Pulmonary artery endothelial cell (primary cell): Measurements from ENCODE around the gene VMP1. TPM values are rescaled to one million over a fixed set of nuclear protein-coding genes. Genes with fewer than 3 reads are reported as not detected.
"Not testable (repeated sequence)": the region's sequence is repeated elsewhere in the genome, so short reads cannot be mapped to it uniquely, and the experiment has no call there.

Source experiments
- DNase-seq: peaks from one replicate; pipeline ENCODE4 v3.0.0-alpha.2; 2011; ENCODE audit warnings: low read depth, low spot score
- total RNA-seq: library from RNA; depleted of rRNA; stranded (reverse); fragments of >200 nt; gene quantifications from 2 replicates; pipeline ENCODE4 v1.2.3, GENCODE V29; 2014

Gene VMP1
- total RNA-seq, 1 donor from 2014 or later, result 132 TPM

GRCh38 chr17:59806322-59806721 is 98.9 kb downstream of the VMP1 start:
- DNase-seq, result not testable (repeated sequence)

DNA sequence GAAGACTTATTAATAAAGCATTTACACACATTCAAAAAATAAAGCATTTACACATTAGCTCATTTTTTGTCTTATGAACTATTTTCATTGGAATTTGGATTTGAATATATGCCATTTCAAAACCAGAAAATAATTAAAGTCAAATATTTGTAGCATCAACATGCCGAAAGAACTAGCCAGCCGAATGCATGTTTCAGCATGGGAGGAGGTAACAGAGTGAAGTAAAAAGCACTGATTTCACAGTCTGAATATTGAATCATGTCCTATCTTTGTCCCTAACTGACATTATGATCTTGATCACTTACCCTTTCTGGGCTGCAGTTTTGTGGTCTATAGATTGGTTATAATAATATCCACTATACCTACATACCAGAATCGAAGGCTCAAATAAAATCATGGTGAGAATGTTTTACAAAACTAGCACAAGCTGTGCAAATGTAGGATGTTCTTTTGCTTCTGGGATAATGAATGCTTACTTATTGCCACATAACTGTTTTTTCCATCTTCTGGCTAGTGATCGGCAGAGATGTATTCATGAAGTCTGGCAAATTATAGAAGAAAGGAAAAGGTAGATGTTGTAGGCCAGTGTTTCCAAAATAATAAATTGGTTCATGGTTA is 100.5 kb downstream of the VMP1 start:
- DNase-seq, result no peak

GRCh38 chr17:59810894-59811153 is 103.4 kb downstream of the VMP1 start:
- no peak for DNase-seq

- no peak for DNase-seq
Observed at GRCh38 chr17:59811209-59811608, 103.8 kb downstream of the VMP1 start.

- no peak for DNase-seq
Observed at GRCh38 chr17:59812139-59812538, 104.7 kb downstream of the VMP1 start.

GRCh38 chr17:59814276-59814675 is 106.8 kb downstream of the VMP1 start:
- DNase-seq, result no peak

DNA sequence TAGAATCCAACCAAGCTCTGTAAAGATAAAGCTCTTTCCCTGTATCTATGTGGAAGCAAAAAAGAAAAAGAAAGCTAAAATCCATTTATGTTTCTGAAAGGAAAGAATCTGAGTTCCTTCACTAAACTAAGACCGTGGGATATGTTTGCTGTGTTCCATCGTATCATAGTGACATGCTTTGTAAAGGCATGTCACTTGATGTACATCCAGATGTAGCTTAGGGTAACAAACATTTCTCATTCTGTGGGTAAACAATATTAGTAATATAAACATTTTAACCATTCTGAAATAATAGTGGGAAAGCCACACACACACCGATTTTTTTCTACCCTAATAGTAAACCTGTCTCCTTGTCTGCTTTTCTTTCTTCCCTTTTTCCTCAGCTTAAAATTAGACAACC is 107.2 kb downstream of the VMP1 start:
- DNase-seq, result no peak

- DNase-seq, result no peak
Observed at GRCh38 chr17:59815965-59816364, 108.5 kb downstream of the VMP1 start.

- DNase-seq, result no peak
Observed at GRCh38 chr17:59825533-59826322, 118.3 kb downstream of the VMP1 start.

DNA sequence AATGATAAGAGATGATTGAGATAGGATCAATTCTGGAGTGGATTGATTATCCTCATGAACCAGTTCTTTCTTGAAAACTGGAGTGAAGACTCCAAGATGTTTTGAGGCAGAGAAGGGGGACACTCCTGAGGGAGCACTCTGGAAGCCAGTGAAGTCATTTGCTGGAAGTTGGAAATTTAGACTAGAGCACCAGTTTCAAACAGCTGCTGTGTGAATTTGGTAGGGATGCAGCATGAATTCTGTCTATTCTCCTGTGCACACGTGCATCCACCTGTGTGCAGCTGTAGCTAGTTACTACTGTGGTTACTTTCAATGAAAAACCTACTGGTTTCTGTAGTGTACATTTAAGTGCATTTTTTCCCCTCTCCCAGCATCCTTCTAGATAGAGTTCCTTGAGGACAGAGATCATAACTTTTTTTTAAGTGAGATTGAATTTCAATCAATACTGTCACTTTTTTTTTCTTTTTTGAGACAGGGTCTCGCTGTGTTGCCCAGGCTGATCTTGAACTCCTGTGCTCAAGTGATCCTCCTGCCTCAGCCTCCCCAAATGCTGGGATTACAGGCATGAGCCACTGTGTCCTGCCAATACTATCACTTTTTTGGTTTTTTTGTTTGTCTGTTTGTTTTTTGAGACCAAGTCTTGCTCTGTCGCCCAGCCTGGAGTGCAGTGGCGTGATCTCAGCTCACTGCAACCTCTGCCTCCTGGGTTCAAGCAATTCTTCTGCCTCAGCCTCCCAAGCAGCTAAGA is 119.4 kb downstream of the VMP1 start:
- DNase-seq, result no peak

DNA sequence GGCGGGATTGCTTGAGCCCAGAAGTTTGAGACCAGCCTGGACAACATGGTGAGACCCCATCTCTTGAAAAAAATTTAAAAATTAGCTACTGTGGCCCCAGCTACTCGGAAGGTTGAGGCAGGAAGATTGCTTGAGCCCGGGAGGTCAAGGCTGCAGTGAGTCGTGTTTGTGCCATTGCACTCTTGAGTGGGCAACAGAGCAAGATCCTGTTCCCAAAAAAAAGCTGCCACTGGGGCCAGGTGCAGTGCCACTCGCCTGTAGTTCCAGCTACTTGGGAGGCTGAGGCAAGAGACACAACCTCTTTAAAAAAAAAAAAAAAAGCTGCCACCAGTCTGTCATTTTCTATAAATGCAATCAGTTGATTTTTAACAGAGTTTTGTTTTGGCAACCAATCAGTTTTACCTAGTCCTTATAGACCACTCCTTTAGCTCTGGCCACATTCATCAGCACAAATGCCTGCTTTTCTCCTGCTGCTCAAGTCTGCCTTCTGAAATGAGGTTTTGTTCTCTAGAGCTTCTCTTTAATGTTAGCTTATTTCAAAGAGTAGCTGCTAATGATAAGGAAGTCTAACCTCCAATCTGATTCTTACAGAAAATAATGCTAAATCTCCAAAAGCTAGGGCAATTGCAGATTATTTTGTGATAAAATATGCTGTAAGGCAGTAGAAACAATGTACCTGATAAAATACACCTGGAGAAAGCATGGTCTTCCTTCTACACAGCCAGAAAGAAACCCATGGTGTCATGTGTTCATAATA is 120.4 kb downstream of the VMP1 start:
- DNase-seq, result no peak

DNA sequence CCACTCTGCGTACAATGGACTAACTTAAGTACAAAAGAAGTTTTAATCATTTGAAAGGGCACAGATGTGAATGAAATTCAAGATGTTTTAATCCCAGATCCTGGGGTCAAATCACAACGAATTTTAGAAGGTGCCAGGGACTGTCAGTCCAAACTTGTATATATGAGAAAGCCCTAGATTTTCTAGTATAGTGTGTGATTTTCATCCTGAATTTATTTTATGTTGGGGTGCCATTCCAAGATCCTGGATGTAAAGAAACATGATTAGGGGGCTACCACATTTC is 121.0 kb downstream of the VMP1 start:
- DNase-seq, result no peak

DNA sequence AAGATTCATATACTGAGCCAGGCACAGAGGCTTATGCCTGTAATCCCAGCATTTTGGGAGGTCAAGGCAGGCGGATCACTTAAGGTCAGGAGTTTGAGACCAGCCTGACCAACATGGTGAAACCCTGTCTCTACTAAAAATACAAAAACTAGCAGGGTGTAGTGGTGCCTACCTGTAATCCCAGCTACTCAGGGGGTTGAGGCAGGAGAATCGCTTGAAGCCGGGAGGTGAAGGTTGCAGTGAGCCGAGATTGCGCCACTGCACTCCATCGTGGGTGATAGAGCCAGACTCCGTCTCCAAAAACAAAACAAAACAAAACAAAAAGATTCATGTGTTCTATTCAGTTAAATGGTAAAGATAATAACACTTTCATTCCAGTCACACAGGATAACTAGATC is 121.4 kb downstream of the VMP1 start:
- DNase-seq, result not testable (repeated sequence)

DNA sequence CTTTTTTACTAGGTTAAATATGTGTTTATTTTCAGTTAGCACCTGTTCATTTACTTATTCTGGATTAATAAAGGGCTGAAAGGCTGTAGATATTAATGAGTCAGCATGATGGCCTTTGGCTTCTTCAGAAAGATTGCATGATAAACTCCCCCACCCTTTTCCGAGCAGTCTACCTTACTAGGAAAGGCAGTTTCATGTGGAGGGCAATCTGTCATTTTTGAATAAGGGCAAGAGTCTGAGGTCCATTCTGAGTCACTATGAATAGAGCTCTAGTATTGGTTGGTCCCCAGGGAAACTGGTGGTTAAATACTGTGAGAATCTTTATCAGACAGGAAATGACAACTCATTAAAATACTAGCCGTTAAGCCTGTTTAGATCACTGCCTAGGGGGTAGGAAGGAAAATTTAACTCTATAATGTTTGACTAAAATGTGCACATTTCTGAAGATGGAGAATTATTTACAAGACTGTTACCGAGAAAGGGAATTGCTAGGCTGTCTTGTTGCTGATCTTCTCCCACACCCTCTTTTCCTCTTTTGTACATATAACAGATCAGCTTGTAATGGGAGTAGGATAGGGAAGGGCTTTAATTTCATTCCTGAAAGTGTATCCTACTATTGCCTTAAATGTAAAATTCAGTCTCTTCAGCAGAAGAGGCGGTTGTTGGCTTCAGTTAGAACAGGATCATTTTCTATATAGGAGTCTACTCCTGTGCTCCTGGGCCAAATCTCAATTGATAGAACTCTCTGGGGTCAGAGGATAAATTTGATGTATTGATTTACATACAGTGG is 122.0 kb downstream of the VMP1 start:
- peak; percentile 95 for DNase-seq

DNA sequence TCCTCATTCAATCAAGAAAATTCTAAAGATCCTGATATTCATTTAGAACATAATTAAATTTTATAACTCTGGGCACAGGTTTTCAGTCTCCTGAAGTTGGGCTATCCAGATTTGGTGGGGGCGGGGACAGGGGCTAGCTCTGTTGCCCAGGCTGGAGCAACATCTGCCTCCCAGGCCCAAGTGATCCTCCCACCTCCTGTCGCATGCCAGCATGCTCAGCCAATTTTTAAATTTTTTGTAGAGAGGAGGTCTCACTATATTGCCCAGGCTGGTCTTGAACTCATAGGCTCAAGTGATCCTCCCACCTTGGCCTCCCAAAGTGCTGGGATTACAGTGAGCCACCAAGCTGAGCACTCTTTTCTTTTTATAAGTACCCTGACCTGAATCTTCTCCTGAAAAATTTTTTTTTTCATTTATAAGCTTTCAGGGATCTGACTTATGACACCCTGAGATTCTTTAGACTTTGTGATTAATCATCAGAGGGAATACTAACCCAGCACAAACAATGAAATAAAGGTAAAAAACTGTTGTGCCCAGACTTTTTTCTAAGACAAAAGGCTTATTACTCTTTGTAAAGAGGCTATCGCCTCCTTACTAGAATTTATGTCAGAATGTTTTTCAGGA is 122.7 kb downstream of the VMP1 start:
- no peak for DNase-seq

DNA sequence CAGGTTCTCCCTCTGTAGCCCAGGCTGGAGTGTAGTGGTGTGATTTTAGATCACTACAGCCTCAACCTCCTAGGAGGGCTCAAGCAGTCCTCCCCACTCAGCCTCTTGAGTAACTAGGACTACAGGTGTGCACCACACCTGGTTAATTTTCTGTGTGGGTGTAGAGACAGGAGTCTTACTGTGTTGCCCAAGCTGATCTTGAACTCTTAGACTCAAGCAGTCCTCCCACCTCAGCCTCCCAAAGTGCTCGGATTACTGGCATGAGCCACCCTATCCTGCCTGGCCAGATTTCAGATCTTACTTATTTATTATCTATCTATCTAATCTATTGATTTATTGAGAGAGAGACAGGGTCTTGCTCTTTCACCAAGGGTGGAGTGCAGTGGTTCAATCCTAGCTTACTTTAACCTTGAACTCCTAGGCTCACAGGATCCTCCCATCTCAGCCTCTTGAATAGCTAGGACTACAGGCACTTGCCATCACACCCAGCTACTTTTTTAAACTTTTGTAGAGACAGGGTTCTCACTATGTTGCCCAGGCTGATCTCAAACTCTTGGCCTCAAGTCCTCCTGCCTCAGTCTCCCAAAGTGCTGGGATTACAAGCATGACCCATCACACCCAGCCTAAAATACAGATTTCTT is 123.5 kb downstream of the VMP1 start:
- DNase-seq, result no peak

DNA sequence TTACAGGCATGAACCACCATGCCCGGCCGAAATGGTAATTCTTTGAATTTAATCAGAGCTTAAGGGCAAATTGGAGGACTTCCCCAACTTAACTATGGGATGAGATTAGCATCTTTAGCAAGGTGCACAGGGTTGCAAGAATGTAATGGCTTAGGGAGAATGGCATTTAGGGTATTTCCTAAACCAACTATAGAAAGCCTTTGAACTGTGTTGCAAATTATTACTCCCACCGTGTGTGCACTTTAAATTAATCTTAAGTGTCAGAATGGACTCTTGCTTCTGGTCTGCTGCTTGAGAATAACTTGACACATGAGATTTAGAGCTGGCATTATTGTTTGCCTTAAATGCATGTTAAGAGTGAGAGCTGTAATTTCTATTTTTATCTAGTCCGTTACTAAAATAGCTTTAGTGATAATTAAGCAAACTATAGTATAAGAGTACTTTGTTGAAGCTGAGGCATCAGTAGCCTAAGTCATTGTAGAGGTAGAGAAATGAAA is 125.5 kb downstream of the VMP1 start:
- no peak for DNase-seq

- DNase-seq, result peak; percentile 99
Observed at GRCh38 chr17:59837308-59838051, 130.0 kb downstream of the VMP1 start.

DNA sequence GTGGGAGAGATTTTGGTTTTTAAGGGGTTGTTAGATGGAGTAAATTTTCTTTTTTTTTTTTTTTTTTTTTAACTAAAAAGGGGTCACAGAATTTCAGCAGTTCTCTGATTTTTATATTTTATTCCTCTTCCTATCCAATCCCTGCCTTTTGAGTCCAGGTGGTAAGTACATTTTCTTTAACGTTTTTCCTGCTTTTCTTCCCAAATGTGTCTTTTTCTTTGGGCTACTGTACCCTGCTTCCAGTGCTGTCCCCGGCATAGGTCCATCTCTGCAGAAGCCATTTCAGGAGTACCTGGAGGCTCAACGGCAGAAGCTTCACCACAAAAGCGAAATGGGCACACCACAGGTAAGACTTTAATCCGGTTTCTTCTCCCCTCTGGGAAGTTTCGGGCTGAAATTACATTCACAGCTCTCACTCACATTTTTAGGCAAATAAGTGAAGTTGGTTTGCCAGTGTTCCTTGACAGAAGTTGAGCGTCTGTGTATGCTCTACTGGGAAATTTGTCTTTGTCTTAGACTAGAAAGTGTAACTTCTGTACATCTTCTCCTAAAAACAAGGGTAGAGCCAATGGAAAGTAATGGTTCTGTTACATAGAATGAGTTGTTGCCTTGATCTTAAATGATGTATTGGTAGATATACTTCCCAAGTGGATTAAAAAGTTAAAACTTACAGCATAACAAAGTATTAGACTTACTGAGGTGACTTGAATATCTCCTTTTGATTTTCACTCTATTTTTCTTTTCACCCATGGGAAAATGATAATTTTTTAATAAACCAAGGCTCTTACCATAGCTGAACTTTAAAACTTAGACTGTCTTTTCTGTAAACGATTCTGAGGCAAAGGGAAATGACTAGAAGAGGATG is 130.8 kb downstream of the VMP1 start:
- no peak for DNase-seq
